Uterus (tissue), 2 donors: ENCODE data around the gene EMD.

Experiments used
- CTCF ChIP-seq, 4 experiments: fragments of 200-600 bp in 2 of 4; fragments of 450-650 bp in 2 of 4; sonication (generic) in 2 of 4; IDR thresholded peaks; one replicate each; pipeline ENCODE4 v1.5.1; 2016 to 2019; ENCODE audit warnings: antibody characterized with exemption in 4 of 4, mild to moderate bottlenecking in 2 of 4, moderate library complexity in 1 of 4
- POLR2A ChIP-seq, 2 donors: fragments of 450-650 bp; IDR thresholded peaks; one replicate each; pipeline ENCODE4 v1.6.1; 2016; ENCODE audit warnings: antibody characterized with exemption in 2 of 2, mild to moderate bottlenecking in 1 of 2, moderate library complexity in 1 of 2

GRCh38 chrX:154403192-154403591 lies 24.1 kb downstream of the EMD start:
- TF ChIP-seq CTCF (IDR thresholded peaks at IDR 0.05): no peak
- no peak for TF ChIP-seq POLR2A (IDR thresholded peaks at IDR 0.05)
